NCI-H69 (cell line): ENCODE results near the gene PTPRN2.
"Not testable (repeated sequence)": the region's sequence is repeated elsewhere in the genome, so short reads cannot be mapped to it uniquely, and the experiment has no call there.

Source experiments
- DNase-seq: peaks from one replicate; lab custom pipeline; 2025; lab: John Stamatoyannopoulos, UW

The PTPRN2 gene

GRCh38 chr7:158229945-158230344, 357.7 kb downstream of the PTPRN2 start:
- no peak for DNase-seq

- peak; percentile 55 for DNase-seq
Observed at GRCh38 chr7:158228986-158229385, 358.6 kb downstream of the PTPRN2 start.

- peak; percentile 7 for DNase-seq
Observed at GRCh38 chr7:158228131-158228530, 359.5 kb downstream of the PTPRN2 start.

- no peak for DNase-seq
Observed at GRCh38 chr7:158227258-158227984, 360.2 kb downstream of the PTPRN2 start.

GRCh38 chr7:158216198-158216597, 371.4 kb downstream of the PTPRN2 start:
- no peak for DNase-seq

GRCh38 chr7:158209435-158209834, 378.2 kb downstream of the PTPRN2 start:
- no peak for DNase-seq

- DNase-seq: no peak
Observed at GRCh38 chr7:158206341-158206740, 381.3 kb downstream of the PTPRN2 start.

- no peak for DNase-seq
Observed at GRCh38 chr7:158204453-158204852, 383.2 kb downstream of the PTPRN2 start.

- DNase-seq: not testable (repeated sequence)
Observed at GRCh38 chr7:158203948-158204347, 383.7 kb downstream of the PTPRN2 start.

- no peak for DNase-seq
Observed at GRCh38 chr7:158194365-158194900, 393.2 kb downstream of the PTPRN2 start.

- no peak for DNase-seq
Observed at GRCh38 chr7:158193446-158193845, 394.2 kb downstream of the PTPRN2 start.

- no peak for DNase-seq
Observed at GRCh38 chr7:158192956-158193355, 394.7 kb downstream of the PTPRN2 start.

- DNase-seq: peak; percentile 7
Observed at GRCh38 chr7:158192184-158192835, 395.3 kb downstream of the PTPRN2 start.

- no peak for DNase-seq
Observed at GRCh38 chr7:158191671-158192070, 396.0 kb downstream of the PTPRN2 start.

GRCh38 chr7:158190756-158191155, 396.9 kb downstream of the PTPRN2 start:
- DNase-seq: no peak

GRCh38 chr7:158188676-158189075, 398.9 kb downstream of the PTPRN2 start:
- DNase-seq: no peak

- no peak for DNase-seq
Observed at GRCh38 chr7:158187694-158187994, 400.0 kb downstream of the PTPRN2 start.

GRCh38 chr7:158186864-158187693, 400.5 kb downstream of the PTPRN2 start:
- peak; percentile 39 for DNase-seq

- no peak for DNase-seq
Observed at GRCh38 chr7:158186406-158186805, 401.2 kb downstream of the PTPRN2 start.

GRCh38 chr7:158185653-158186052, 402.0 kb downstream of the PTPRN2 start:
- DNase-seq: no peak

GRCh38 chr7:158183431-158183830, 404.2 kb downstream of the PTPRN2 start:
- DNase-seq: no peak

- DNase-seq: no peak
Observed at GRCh38 chr7:158176561-158177173, 411.0 kb downstream of the PTPRN2 start.
